Parathyroid adenoma (tissue), 2 donors: ENCODE results near the gene SET.
"Not testable (repeated sequence)": the region's sequence is repeated elsewhere in the genome, so short reads cannot be mapped to it uniquely, and the experiment has no call there.

Experiments used
- H2AFZ ChIP-seq: fragments of 300-600 bp; sonication (generic); one replicate; pipeline ENCODE4 v1.7.0; 2017; ENCODE audit warnings: antibody characterized with exemption, mild to moderate bottlenecking
- H3K27ac ChIP-seq: fragments of 300-600 bp; sonication (generic); one replicate; pipeline ENCODE4 v1.7.0; 2017
- H3K27me3 ChIP-seq: fragments of 300-600 bp; sonication (generic); one replicate; pipeline ENCODE4 v1.7.0; 2017; ENCODE audit warnings: low read length; ENCODE audit not compliant: control insufficient read depth, insufficient read depth
- H3K36me3 ChIP-seq: fragments of 300-600 bp; sonication (generic); one replicate; pipeline ENCODE4 v1.7.0; 2017; ENCODE audit warnings: low read length; ENCODE audit not compliant: control insufficient read depth, insufficient read depth
- H3K4me1 ChIP-seq: fragments of 300-600 bp; sonication (generic); one replicate; pipeline ENCODE4 v1.7.0; 2017; ENCODE audit warnings: control low read depth
- H3K4me2 ChIP-seq: fragments of 300-600 bp; sonication (generic); one replicate; pipeline ENCODE4 v1.7.0; 2017; ENCODE audit warnings: low read length
- H3K4me3 ChIP-seq: fragments of 300-600 bp; sonication (generic); one replicate; pipeline ENCODE4 v1.7.0; 2017; ENCODE audit warnings: low read depth, low read length
- H3K79me2 ChIP-seq: fragments of 300-600 bp; sonication (generic); one replicate; pipeline ENCODE4 v1.7.0; 2017; ENCODE audit warnings: control low read depth
- H3K9ac ChIP-seq: fragments of 300-600 bp; sonication (generic); one replicate; pipeline ENCODE4 v1.7.0; 2017; ENCODE audit warnings: mild to moderate bottlenecking
- H3K9me3 ChIP-seq: fragments of 300-600 bp; sonication (generic); one replicate; pipeline ENCODE4 v1.7.0; 2017; ENCODE audit warnings: low read length; ENCODE audit not compliant: control insufficient read depth
- CTCF ChIP-seq: fragments of 300-600 bp; sonication (generic); IDR thresholded peaks from one replicate; pipeline ENCODE4 v1.7.0; 2017; ENCODE audit warnings: antibody characterized with exemption, mild to moderate bottlenecking
- donor health status: primary hyperparathyroidism.

SET gene

GRCh38 chr9:128690684-128691034 lies 1.6 kb downstream of the SET start:
- peak overlapping the region; percentile 82 for H3K4me2 ChIP-seq
- peaks cover 5% of the 10 kb centered on the region for H3K79me2 ChIP-seq
- H3K36me3 ChIP-seq = no peaks in the 10 kb centered on the region
- H3K4me3 ChIP-seq = peak overlapping the region; percentile 61
- TF ChIP-seq CTCF = no peak
- no peaks in the 10 kb centered on the region for H3K4me1 ChIP-seq
- no peak overlapping the region for H3K9ac ChIP-seq
- no peaks in the 10 kb centered on the region for H3K27me3 ChIP-seq
- no peak overlapping the region for H2AFZ ChIP-seq
- H3K27ac ChIP-seq = peak overlapping the region; percentile 12
- H3K9me3 ChIP-seq = no peaks in the 10 kb centered on the region

GRCh38 chr9:128693738-128694137 lies 4.7 kb downstream of the SET start:
- H3K4me3 ChIP-seq, H3K4me1 ChIP-seq, H3K27ac ChIP-seq, H3K27me3 ChIP-seq, H3K79me2 ChIP-seq, H3K9me3 ChIP-seq, H3K36me3 ChIP-seq, H2AFZ ChIP-seq, H3K4me2 ChIP-seq, H3K9ac ChIP-seq: not testable (repeated sequence)

- H3K9me3 ChIP-seq = no peaks in the 10 kb centered on the region
- TF ChIP-seq CTCF = no peak
- peaks cover 5% of the 10 kb centered on the region for H3K79me2 ChIP-seq
- no peak overlapping the region for H3K9ac ChIP-seq
- H3K4me1 ChIP-seq = no peaks in the 10 kb centered on the region
- no peak overlapping the region for H3K4me3 ChIP-seq
- H3K27ac ChIP-seq = no peak overlapping the region
- no peak overlapping the region for H2AFZ ChIP-seq
- no peaks in the 10 kb centered on the region for H3K36me3 ChIP-seq
- no peak overlapping the region for H3K4me2 ChIP-seq
- H3K27me3 ChIP-seq = no peaks in the 10 kb centered on the region
Observed at GRCh38 chr9:128694344-128694743, 5.3 kb downstream of the SET start.

GRCh38 chr9:128696923-128697707 lies 8.1 kb downstream of the SET start:
- no peaks in the 10 kb centered on the region for H3K79me2 ChIP-seq
- no peak overlapping the region for H3K4me3 ChIP-seq
- no peak overlapping the region for H3K4me2 ChIP-seq
- no peak overlapping the region for H3K9ac ChIP-seq
- H3K9me3 ChIP-seq = no peaks in the 10 kb centered on the region
- no peaks in the 10 kb centered on the region for H3K27me3 ChIP-seq
- H3K4me1 ChIP-seq = no peaks in the 10 kb centered on the region
- no peaks in the 10 kb centered on the region for H3K36me3 ChIP-seq
- H3K27ac ChIP-seq = no peak overlapping the region
- no peak for TF ChIP-seq CTCF
- no peak overlapping the region for H2AFZ ChIP-seq

GRCh38 chr9:128699096-128699795 lies 10.2 kb downstream of the SET start:
- H3K9me3 ChIP-seq, H3K27ac ChIP-seq, H3K36me3 ChIP-seq, H3K9ac ChIP-seq, H3K4me1 ChIP-seq, H2AFZ ChIP-seq, H3K27me3 ChIP-seq, H3K79me2 ChIP-seq, H3K4me2 ChIP-seq, H3K4me3 ChIP-seq: not testable (repeated sequence)
